H9 (cell line): ENCODE measurements around the gene C10orf62. TPM values are rescaled to one million over a fixed set of nuclear protein-coding genes. Genes with fewer than 3 reads are reported as not detected.

Experiments used
- DNase-seq: peaks from one replicate; pipeline ENCODE4 v3.0.0-alpha.2; 2017
- H2AFZ ChIP-seq: one replicate; pipeline ENCODE4 v1.6.1; 2013; ENCODE audit warnings: mild to moderate bottlenecking, low read length, control low read depth, moderate library complexity
- H2AK5ac ChIP-seq: 2 replicates; pipeline ENCODE4 v1.6.1; 2013; ENCODE audit warnings: low read length, control low read depth, mixed read lengths; ENCODE audit not compliant: insufficient read length
- H2BK120ac ChIP-seq: one replicate; pipeline ENCODE4 v1.6.1; 2013; ENCODE audit warnings: low read depth, mild to moderate bottlenecking, low read length, control low read depth, inconsistent platforms; ENCODE audit not compliant: poor library complexity, severe bottlenecking
- H2BK12ac ChIP-seq: 2 replicates; pipeline ENCODE4 v1.6.1; 2013; ENCODE audit warnings: low read length, control low read depth, mixed read lengths, low read depth; ENCODE audit not compliant: insufficient read length
- H2BK15ac ChIP-seq: 2 replicates; pipeline ENCODE4 v1.6.1; 2013; ENCODE audit warnings: low read depth, low read length, control low read depth
- H2BK20ac ChIP-seq: one replicate; pipeline ENCODE4 v1.6.1; 2013; ENCODE audit warnings: low read depth, mild to moderate bottlenecking, low read length, control low read depth, inconsistent platforms; ENCODE audit not compliant: poor library complexity, severe bottlenecking
- H2BK5ac ChIP-seq: 2 replicates; pipeline ENCODE4 v1.6.1; 2013; ENCODE audit warnings: low read length, control low read depth, mixed read lengths; ENCODE audit not compliant: insufficient read length
- H3K14ac ChIP-seq: 2 replicates; pipeline ENCODE4 v1.6.1; 2013; ENCODE audit warnings: low read length, control low read depth; ENCODE audit not compliant: insufficient read depth
- H3K18ac ChIP-seq: 2 replicates; pipeline ENCODE4 v1.6.1; 2013; ENCODE audit warnings: low read depth, mild to moderate bottlenecking, mixed read lengths, low read length, control low read depth; ENCODE audit not compliant: insufficient read length
- H3K23ac ChIP-seq: 2 replicates; pipeline ENCODE4 v1.6.1; 2013; ENCODE audit warnings: low read length, control low read depth, mixed read lengths, low read depth; ENCODE audit not compliant: insufficient read length
- H3K23me2 ChIP-seq: 2 replicates; pipeline ENCODE4 v1.6.1; 2013; ENCODE audit warnings: low read depth, mild to moderate bottlenecking, mixed read lengths, low read length, control low read depth; ENCODE audit not compliant: insufficient read length, poor library complexity, severe bottlenecking
- H3K27ac ChIP-seq: 2 replicates; pipeline ENCODE4 v1.5.1; 2013; ENCODE audit warnings: low read length, control low read depth, mixed read lengths, low read depth; ENCODE audit not compliant: insufficient read length
- H3K27me3 ChIP-seq: 2 replicates; pipeline ENCODE4 v1.6.1; 2013; ENCODE audit warnings: low read length, control low read depth, inconsistent platforms; ENCODE audit not compliant: insufficient read depth
- H3K4ac ChIP-seq: 2 replicates; pipeline ENCODE4 v1.6.1; 2013; ENCODE audit warnings: low read depth, mild to moderate bottlenecking, control low read depth, inconsistent platforms, low read length, moderate library complexity
- H3K4me1 ChIP-seq: 2 replicates; pipeline ENCODE4 v1.6.1; 2013; ENCODE audit warnings: low read length, control low read depth, inconsistent platforms; ENCODE audit not compliant: insufficient read depth
- H3K4me2 ChIP-seq: 2 replicates; pipeline ENCODE4 v1.6.1; 2013; ENCODE audit warnings: low read length, control low read depth, mixed read lengths; ENCODE audit not compliant: insufficient read length, insufficient read depth
- H3K56ac ChIP-seq: 2 replicates; pipeline ENCODE4 v1.6.1; 2013; ENCODE audit warnings: low read depth, mild to moderate bottlenecking, mixed read lengths, low read length, control low read depth; ENCODE audit not compliant: insufficient read length
- H3K79me1 ChIP-seq: 2 replicates; pipeline ENCODE4 v1.6.1; 2013; ENCODE audit warnings: low read depth, mild to moderate bottlenecking, moderate library complexity, low read length, control low read depth, inconsistent platforms; ENCODE audit not compliant: insufficient read depth, poor library complexity, severe bottlenecking
- H3K79me2 ChIP-seq: 2 replicates; pipeline ENCODE4 v1.6.1; 2013; ENCODE audit warnings: low read length, control low read depth, inconsistent platforms; ENCODE audit not compliant: insufficient read depth
- H3K9ac ChIP-seq: 2 replicates; pipeline ENCODE4 v1.6.1; 2013; ENCODE audit warnings: low read length, control low read depth, mixed read lengths; ENCODE audit not compliant: insufficient read length; ENCODE audit errors: extremely low read depth
- H3K9me3 ChIP-seq: one replicate; pipeline ENCODE4 v1.6.1; 2013; ENCODE audit warnings: low read depth, low read length, inconsistent platforms; ENCODE audit not compliant: control insufficient read depth
- H3T11ph ChIP-seq: one replicate; pipeline ENCODE4 v1.6.1; 2013; ENCODE audit warnings: mild to moderate bottlenecking, low read length, control low read depth, inconsistent platforms
- H4K20me1 ChIP-seq: one replicate; pipeline ENCODE4 v1.6.1; 2013; ENCODE audit not compliant: control insufficient read depth, insufficient read length, insufficient read depth
- H4K5ac ChIP-seq: 2 replicates; pipeline ENCODE4 v1.6.1; 2013; ENCODE audit warnings: low read depth, mild to moderate bottlenecking, mixed read lengths, low read length, control low read depth; ENCODE audit not compliant: insufficient read length
- H4K8ac ChIP-seq: replicated peaks from 2 replicates; pipeline ENCODE4 v1.6.1; 2013; ENCODE audit warnings: low read length, control low read depth, mixed read lengths, low read depth; ENCODE audit not compliant: insufficient read length
- H4K91ac ChIP-seq: 2 replicates; pipeline ENCODE4 v1.6.1; 2013; ENCODE audit warnings: low read depth, mild to moderate bottlenecking, moderate library complexity, mixed read lengths, low read length, control low read depth; ENCODE audit not compliant: insufficient read length
- H3K27ac Mint-ChIP-seq, 3 experiments: 2 replicates in 2 of 3; 3 replicates in 1 of 3; pipeline ENCODE4 v1.8.0; 2020 to 2021; ENCODE audit warnings: mixed read lengths in 3 of 3, mild to moderate bottlenecking in 1 of 3, moderate library complexity in 1 of 3
- H3K27me3 Mint-ChIP-seq: 2 replicates; pipeline ENCODE4 v1.8.0; 2021; ENCODE audit warnings: low read depth, mild to moderate bottlenecking, moderate library complexity, mixed read lengths
- H3K36me3 Mint-ChIP-seq, 3 experiments: 2 replicates in 2 of 3; 3 replicates in 1 of 3; pipeline ENCODE4 v1.8.0; 2020 to 2021; ENCODE audit warnings: low read depth in 3 of 3, mixed read lengths in 3 of 3; ENCODE audit not compliant: insufficient read depth in 1 of 3
- H3K4me1 Mint-ChIP-seq, 2 experiments: 2 replicates each; pipeline ENCODE4 v1.8.0; 2020; ENCODE audit warnings: mixed read lengths in 2 of 2
- H3K4me3 Mint-ChIP-seq, 2 experiments: 2 replicates in 1 of 2; 3 replicates in 1 of 2; pipeline ENCODE4 v1.8.0; 2020 to 2021; ENCODE audit warnings: mild to moderate bottlenecking in 2 of 2, mixed read lengths in 2 of 2, moderate library complexity in 1 of 2
- H3K9me3 Mint-ChIP-seq, 2 experiments: 2 replicates in 1 of 2; 3 replicates in 1 of 2; pipeline ENCODE4 v1.8.0; 2020; ENCODE audit warnings: mild to moderate bottlenecking in 2 of 2, mixed read lengths in 2 of 2, moderate library complexity in 1 of 2
- CTCF ChIP-seq: fragments of 200-600 bp; sonication (generic); conservative IDR thresholded peaks from 3 replicates; pipeline ENCODE4 v1.8.0; 2021; ENCODE audit warnings: antibody characterized with exemption, mild to moderate bottlenecking
- WGBS: extraction: QIAGEN DNeasy Blood & Tissue Kit; methylation state at CpG from one replicate; pipeline ENCODE4 v1.1.7; 2013; ENCODE audit warnings: missing lambda C conversion rate, low lambda C conversion rate, mixed read lengths; ENCODE audit not compliant: insufficient read length; ENCODE audit errors: extremely low coverage; 5-methylcytosine and 5-hydroxymethylcytosine counted together
- total RNA-seq: library from RNA; stranded (reverse); gene quantifications from 2 replicates; pipeline ENCODE4 v1.2.1, GENCODE V29; 2021

The C10orf62 gene
- total RNA-seq, 1 experiment from 2014 or later: 0.31 TPM

GRCh38 chr10:97546456-97547270, 42.9 kb upstream of the C10orf62 start:
- peak overlapping the region in 1 of 3 experiments; percentile 59; a peak in 3 of 7 replicates for H3K27ac Mint-ChIP-seq

More at GRCh38 chr10:97546456-97547270, 42.9 kb upstream of the C10orf62 start:
- no peak for TF ChIP-seq CTCF
- no peaks in the 10 kb centered on the region for H3K23me2 ChIP-seq
- H3K9me3 ChIP-seq: no peaks in the 10 kb centered on the region
- H4K5ac ChIP-seq: no peak overlapping the region
- H3K4me1 ChIP-seq: peaks cover 5% of the 10 kb centered on the region; the same call in 1 of the 2 replicates
- no peak overlapping the region for H3K4me2 ChIP-seq
- H2BK15ac ChIP-seq: no peak overlapping the region
- DNase-seq: no peak
- H3K79me1 ChIP-seq: no peaks in the 10 kb centered on the region
- H3T11ph ChIP-seq: no peak overlapping the region
- no peaks in the 10 kb centered on the region for H3K27me3 Mint-ChIP-seq
- H2BK5ac ChIP-seq: no peak overlapping the region
- no peaks in the 10 kb centered on the region for H3K27me3 ChIP-seq
- H2BK20ac ChIP-seq: no peak overlapping the region
- no peak overlapping the region; the same call in 1 of the 2 replicates for H3K14ac ChIP-seq
- no peak overlapping the region for H3K18ac ChIP-seq
- no peaks in the 10 kb centered on the region for H4K20me1 ChIP-seq
- H2BK120ac ChIP-seq: no peak overlapping the region
- no peak overlapping the region for H2BK12ac ChIP-seq
- H3K4ac ChIP-seq: no peak overlapping the region
- no peaks in the 10 kb centered on the region; a peak in 1 of 7 replicates for H3K36me3 Mint-ChIP-seq
- no peaks in the 10 kb centered on the region; the same call in 1 of the 2 replicates for H3K79me2 ChIP-seq
- no peak overlapping the region for H4K8ac ChIP-seq
- H3K9ac ChIP-seq: no peak overlapping the region
- peaks cover 43 to 55% of the 10 kb centered on the region in 2 experiments for H3K4me1 Mint-ChIP-seq
- no peak overlapping the region for H4K91ac ChIP-seq
- no peak overlapping the region for H3K23ac ChIP-seq
- no peak overlapping the region for H3K56ac ChIP-seq
- no peak overlapping the region for H2AK5ac ChIP-seq
- H3K27ac ChIP-seq: no peak overlapping the region
- H3K4me3 Mint-ChIP-seq: no peak overlapping the region
- WGBS: no CpG with 5 or more reads among the region's 18 CpGs
- no peaks in the 10 kb centered on the region for H3K9me3 Mint-ChIP-seq
- no peak overlapping the region for H2AFZ ChIP-seq
